Ovary (tissue), 3 donors: ENCODE measurements around the gene TAS2R41.

Experiments
- CTCF ChIP-seq, 3 donors: fragments of 450-650 bp in 2 of 3; fragments of 200-600 bp in 1 of 3; IDR thresholded peaks; one replicate each; pipeline versions ENCODE4 v1.5.1 to v1.8.0; 2016 to 2022; ENCODE audit warnings: antibody characterized with exemption in 3 of 3, mild to moderate bottlenecking in 1 of 3
- POLR2A ChIP-seq: fragments of 450-650 bp; IDR thresholded peaks from one replicate; pipeline ENCODE4 v1.6.1; 2017; ENCODE audit warnings: antibody characterized with exemption, mild to moderate bottlenecking, moderate library complexity
- donor health status: DM: no; HTN: no; CAD: no.

DNA sequence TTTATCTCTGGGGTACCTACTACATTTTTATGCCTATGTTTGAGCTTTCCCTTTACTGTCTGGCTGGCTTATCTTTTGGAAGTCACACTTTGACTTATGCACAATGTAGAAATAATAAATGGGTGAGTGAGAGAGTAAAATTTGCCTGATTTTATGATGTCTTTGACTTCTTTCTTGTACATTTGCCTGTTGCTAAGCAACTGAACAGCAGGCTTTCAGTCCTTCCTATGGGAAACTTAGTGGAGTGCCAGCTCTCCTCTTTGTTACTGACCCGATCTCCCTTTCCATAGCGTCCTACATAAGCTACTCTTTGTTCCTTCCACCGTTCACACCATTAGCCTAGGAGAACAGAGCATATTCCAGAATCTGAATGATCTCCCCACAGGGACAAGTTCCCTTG is 30.2 kb upstream of the TAS2R41 start:
- no peak for TF ChIP-seq POLR2A
- TF ChIP-seq CTCF (IDR thresholded peaks at IDR 0.05): no peak
